OCI-LY3 (cell line): ENCODE measurements around the gene SLC25A45.

Experiments
- H2AFZ ChIP-seq: fragments of 200-600, 300-600 bp; shearing (Covaris generic); 2 replicates; pipeline ENCODE4 v1.6.0; 2014; ENCODE audit warnings: antibody characterized with exemption, low read depth, low read length
- H3K27ac ChIP-seq: fragments of 200-600, 300-600 bp; sonication (generic); 2 replicates; pipeline ENCODE4 v1.5.1; 2014; ENCODE audit warnings: mild to moderate bottlenecking, low read length, moderate library complexity, mixed read lengths
- H3K27me3 ChIP-seq: fragments of 200-600, 300-600 bp; sonication (generic); 2 replicates; pipeline ENCODE4 v1.6.1; 2014; ENCODE audit warnings: low read depth, low read length, mixed read lengths
- H3K36me3 ChIP-seq: fragments of 200-600, 300-600 bp; sonication (generic); replicated peaks from 2 replicates; pipeline ENCODE3; 2014; ENCODE audit warnings: low read depth, low read length, mixed read lengths
- H3K4me1 ChIP-seq: fragments of 300-600, 200-600 bp; sonication (generic); 2 replicates; pipeline ENCODE4 v1.6.1; 2014; ENCODE audit warnings: low read length, mixed read lengths
- H3K4me2 ChIP-seq: fragments of 200-600, 300-600 bp; sonication (generic); 2 replicates; pipeline ENCODE4 v1.6.1; 2014; ENCODE audit warnings: low read length, mixed read lengths
- H3K4me3 ChIP-seq: fragments of 300-600, 200-600 bp; sonication (generic); 2 replicates; pipeline ENCODE4 v1.5.1; 2014; ENCODE audit warnings: antibody characterized with exemption, mild to moderate bottlenecking, low read length, moderate library complexity
- H3K79me2 ChIP-seq: fragments of 300-600, 200-600 bp; shearing (Covaris generic); 2 replicates; pipeline ENCODE4 v1.6.1; 2014; ENCODE audit warnings: mild to moderate bottlenecking, low read length, mixed read lengths
- H3K9ac ChIP-seq: fragments of 300-600, 200-600 bp; shearing (Covaris generic); 2 replicates; pipeline ENCODE4 v1.6.0; 2014; ENCODE audit warnings: mild to moderate bottlenecking, low read length, moderate library complexity
- H3K9me3 ChIP-seq: fragments of 200-600, 300-600 bp; shearing (Covaris generic); 2 replicates; pipeline ENCODE4 v1.6.1; 2014; ENCODE audit warnings: low read length, mixed read lengths; ENCODE audit not compliant: insufficient read depth
- H4K20me1 ChIP-seq: fragments of 200-600, 300-600 bp; sonication (generic); 2 replicates; pipeline ENCODE4 v1.6.1; 2016; ENCODE audit warnings: low read length, mixed read lengths; ENCODE audit not compliant: insufficient read depth
- EZH2phosphoT487 ChIP-seq: fragments of 200-600 bp; shearing (Covaris generic); IDR thresholded peaks from 2 replicates; pipeline ENCODE4 v1.6.1; 2018; ENCODE audit warnings: antibody characterized with exemption, mixed run types, low read depth
- TF ChIP-seq, protein P1 (sequence below): fragments of 200-600, 300-600 bp; sonication (generic); IDR thresholded peaks from 2 replicates; pipeline ENCODE4 v1.5.1; 2014; ENCODE audit warnings: antibody characterized with exemption, low read length, low read depth

Gene SLC25A45

DNA sequence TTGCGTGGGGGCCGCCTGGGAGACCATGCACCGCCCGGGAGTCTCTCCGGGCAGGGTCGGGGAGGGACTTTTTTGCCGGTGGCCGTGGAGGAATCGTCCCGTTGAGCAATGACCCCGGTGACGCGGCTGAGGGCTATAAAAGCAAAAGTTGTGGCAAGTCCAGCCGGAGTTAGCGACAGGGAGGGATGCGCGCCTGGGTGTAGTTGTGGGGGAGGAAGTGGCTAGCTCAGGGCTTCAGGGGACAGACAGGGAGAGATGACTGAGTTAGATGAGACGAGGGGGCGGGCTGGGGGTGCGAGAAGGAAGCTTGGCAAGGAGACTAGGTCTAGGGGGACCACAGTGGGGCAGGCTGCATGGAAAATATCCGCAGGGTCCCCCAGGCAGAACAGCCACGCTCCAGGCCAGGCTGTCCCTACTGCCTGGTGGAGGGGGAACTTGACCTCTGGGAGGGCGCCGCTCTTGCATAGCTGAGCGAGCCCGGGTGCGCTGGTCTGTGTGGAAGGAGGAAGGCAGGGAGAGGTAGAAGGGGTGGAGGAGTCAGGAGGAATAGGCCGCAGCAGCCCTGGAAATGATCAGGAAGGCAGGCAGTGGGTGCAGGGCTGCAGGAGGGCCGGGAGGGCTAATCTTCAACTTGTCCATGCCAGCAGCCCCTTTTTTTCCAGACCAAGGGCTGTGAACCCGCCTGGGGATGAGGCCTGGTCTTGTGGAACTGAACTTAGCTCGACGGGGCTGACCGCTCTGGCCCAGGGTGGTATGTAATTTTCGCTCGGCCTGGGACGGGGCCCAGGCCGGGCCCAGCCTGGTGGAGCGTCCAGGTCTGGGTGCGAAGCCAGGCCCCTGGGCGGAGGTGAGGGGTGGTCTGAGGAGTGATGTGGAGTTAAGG lies 40.4 kb upstream of the SLC25A45 start, which contains the start of gene NEAT1:
NEAT1 (plus strand) TSS at position 166 of the 883 bp plus-strand sequence.
- peaks cover 88% of the 10 kb centered on the region for H3K79me2 ChIP-seq
- peak within 1 kb of the TSS; percentile 24; the same call in 1 of the 2 replicates for H2AFZ ChIP-seq
- H3K27ac ChIP-seq = peak within 1 kb of the TSS; percentile 97
- peaks cover 55% of the 10 kb centered on the region for H3K4me1 ChIP-seq
- H3K36me3 ChIP-seq = peaks cover 47% of the 10 kb centered on the region
- H4K20me1 ChIP-seq = peaks cover 47% of the 10 kb centered on the region
- H3K9me3 ChIP-seq = no peaks in the 10 kb centered on the region
- H3K27me3 ChIP-seq = no peaks in the 10 kb centered on the region
- TF ChIP-seq, protein P1, sequence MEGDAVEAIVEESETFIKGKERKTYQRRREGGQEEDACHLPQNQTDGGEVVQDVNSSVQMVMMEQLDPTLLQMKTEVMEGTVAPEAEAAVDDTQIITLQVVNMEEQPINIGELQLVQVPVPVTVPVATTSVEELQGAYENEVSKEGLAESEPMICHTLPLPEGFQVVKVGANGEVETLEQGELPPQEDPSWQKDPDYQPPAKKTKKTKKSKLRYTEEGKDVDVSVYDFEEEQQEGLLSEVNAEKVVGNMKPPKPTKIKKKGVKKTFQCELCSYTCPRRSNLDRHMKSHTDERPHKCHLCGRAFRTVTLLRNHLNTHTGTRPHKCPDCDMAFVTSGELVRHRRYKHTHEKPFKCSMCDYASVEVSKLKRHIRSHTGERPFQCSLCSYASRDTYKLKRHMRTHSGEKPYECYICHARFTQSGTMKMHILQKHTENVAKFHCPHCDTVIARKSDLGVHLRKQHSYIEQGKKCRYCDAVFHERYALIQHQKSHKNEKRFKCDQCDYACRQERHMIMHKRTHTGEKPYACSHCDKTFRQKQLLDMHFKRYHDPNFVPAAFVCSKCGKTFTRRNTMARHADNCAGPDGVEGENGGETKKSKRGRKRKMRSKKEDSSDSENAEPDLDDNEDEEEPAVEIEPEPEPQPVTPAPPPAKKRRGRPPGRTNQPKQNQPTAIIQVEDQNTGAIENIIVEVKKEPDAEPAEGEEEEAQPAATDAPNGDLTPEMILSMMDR = no peak; the same call in 1 of the 2 replicates
- TF ChIP-seq EZH2phosphoT487 = no peak
- H3K4me3 ChIP-seq = peak within 1 kb of the TSS; percentile 82
- H3K9ac ChIP-seq = peak within 1 kb of the TSS; percentile 96
- peak within 1 kb of the TSS; percentile 92 for H3K4me2 ChIP-seq

DNA sequence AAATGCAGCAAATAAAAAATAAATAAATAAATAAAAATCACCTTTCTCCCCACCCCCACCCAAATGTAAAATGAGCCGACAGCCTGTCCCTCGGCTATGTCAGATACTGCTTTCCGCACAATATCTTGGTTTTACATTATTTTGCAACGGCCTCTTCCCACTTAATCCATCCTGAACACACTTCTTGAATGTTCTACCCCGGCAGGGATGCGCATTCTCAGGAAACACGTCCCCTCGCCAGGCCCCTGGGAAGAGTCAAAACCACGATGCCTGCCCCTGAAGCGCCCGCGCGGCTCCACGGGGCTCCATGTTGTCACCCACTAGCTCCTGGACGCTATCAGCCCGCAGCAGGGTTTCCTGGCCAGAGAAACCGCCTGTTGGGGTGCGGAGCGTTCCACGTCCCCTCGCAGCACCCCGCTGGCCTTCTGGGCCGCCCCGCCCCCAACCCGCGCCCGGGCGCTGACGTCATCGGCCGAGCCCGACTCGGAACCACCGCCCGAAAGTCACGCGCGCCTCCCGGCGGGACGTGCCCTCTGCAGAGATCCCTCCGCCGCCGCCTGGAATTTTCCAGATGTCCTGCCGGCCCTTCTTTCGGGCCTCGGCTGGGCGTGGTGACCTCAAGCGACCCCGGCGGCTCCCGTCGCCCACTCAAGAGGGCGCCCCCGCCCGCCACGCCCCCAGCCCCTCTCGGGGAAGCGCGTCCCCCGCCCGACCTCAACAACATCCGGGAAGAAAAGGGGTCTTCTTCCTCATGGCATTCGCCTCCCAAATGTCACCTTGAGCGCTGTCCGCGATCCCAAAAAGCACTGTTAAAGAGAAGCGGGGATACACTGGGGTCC lies 39.6 kb upstream of the SLC25A45 start:
- H3K79me2 ChIP-seq = peaks cover 86% of the 10 kb centered on the region
- peak overlapping the region; percentile 97 for H3K27ac ChIP-seq
- H3K27me3 ChIP-seq = no peaks in the 10 kb centered on the region
- peak overlapping the region; percentile 92 for H3K4me2 ChIP-seq
- H3K9ac ChIP-seq = peak overlapping the region; percentile 96
- peaks cover 38% of the 10 kb centered on the region for H4K20me1 ChIP-seq
- TF ChIP-seq EZH2phosphoT487 = no peak
- TF ChIP-seq, protein P1 = no peak
- peak overlapping the region; percentile 82 for H3K4me3 ChIP-seq
- peaks cover 55% of the 10 kb centered on the region for H3K4me1 ChIP-seq
- peaks cover 38% of the 10 kb centered on the region for H3K36me3 ChIP-seq
- no peaks in the 10 kb centered on the region for H3K9me3 ChIP-seq
- peak overlapping the region; percentile 24; the same call in 1 of the 2 replicates for H2AFZ ChIP-seq

DNA sequence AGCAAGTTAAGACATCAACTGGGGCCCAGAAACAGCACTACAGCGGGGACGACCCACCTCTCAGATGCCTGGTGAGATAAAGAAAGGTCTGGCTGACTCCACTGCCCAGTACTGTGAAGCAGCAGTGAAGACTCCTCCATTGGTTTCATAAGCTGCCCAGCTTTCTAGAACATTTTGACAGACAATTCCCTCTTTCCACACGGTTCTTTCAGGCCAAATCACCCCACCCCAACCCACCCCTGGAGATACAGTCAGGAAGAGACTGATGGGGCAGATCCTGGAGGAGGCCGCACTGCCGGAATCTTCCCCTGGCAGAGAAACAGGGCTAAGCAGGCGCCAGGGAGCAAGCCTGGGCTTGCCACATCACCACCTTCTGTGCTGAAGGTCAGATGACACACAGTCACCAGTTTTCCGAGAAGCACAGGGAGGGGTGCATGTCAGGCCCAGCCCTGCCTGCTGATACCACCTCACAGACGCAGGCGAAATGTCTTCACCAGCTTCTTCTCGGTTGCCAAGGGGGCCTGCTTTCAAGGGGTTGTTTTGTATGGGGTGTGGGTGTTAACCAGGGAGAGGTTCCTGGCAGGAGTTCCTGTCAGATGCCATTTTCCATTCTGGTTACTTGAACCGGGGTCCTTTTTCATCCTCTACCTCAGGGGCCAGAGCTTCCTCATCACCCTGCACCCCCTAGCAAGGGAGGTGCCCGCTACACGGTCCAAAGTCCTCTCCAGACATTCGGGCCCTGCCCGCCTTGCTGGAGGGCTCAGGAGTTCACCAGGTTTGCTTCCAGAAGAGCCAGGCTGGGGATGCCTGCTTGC lies 38.7 kb upstream of the SLC25A45 start:
- Histone ChIP-seq H3K4me3 (peak overlapping the region; percentile 82), H3K4me1 (peaks cover 55% of the 10 kb centered on the region), H3K4me2 (peak overlapping the region; percentile 92), H3K9ac (peak overlapping the region; percentile 96), H3K9me3 (no peaks in the 10 kb centered on the region), H3K27me3 (no peaks in the 10 kb centered on the region), H3K27ac (peak overlapping the region; percentile 97), H3K79me2 (peaks cover 84% of the 10 kb centered on the region), H3K36me3 (peaks cover 31% of the 10 kb centered on the region), H2AFZ (no peak overlapping the region), H4K20me1 (peaks cover 31% of the 10 kb centered on the region)
- no peak for TF ChIP-seq EZH2phosphoT487
- TF ChIP-seq, protein P1 = no peak
